Measurements from ENCODE around the gene PSORS1C1.
"Not testable (repeated sequence)": the region's sequence is repeated elsewhere in the genome, so short reads cannot be mapped to it uniquely, and the experiment has no call there.

- not testable (repeated sequence) for TF ChIP-seq POLR2A, TAF1 (IDR thresholded peaks at IDR 0.05; ENCODE audit: low read depth, low read length)
Observed at GRCh38 chr6:31067891-31068668, 46.5 kb upstream of the PSORS1C1 start.

All from GM12891 (cell line).